ENCODE results near the gene PARVA. TPM values are rescaled to one million over a fixed set of nuclear protein-coding genes. Genes with fewer than 3 reads are reported as not detected.
A peak's percentile ranks its signal among the peaks of the same experiment; 100 is the strongest.

The PARVA gene
- total RNA-seq, 3 donors from 2014 or later = 55.7 to 191 (median 57.1) TPM

DNA sequence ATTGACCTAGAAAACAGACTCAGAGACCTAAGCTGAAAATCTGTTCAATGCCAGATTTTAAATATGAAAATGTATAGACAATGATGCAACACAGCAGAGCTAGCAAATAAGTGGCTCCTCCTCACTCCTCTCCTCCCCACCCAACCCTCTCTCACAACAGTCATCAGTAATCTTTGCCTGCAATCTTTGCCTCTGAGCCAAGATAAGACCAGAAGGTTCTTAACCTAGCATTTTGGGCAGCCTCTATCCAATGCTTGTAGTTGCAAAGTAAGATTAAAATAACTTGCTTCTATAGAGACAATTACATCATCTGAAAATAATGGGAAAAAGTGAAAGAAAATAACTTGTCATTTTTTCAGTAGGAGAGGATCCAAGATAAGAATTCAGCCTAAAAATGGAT, 117.3 kb downstream of the PARVA start:
- ATAC-seq (no peak), DNase-seq (no peak)
- H3K4me3 ChIP-seq = no peak overlapping the region
- H3K36me3 ChIP-seq (ENCODE audit: low read depth) = no peaks in the 10 kb centered on the region
- intact Hi-C loops (cut with DNase I, micrococcal nuclease) = no loop called here
- TF ChIP-seq, protein P1, sequence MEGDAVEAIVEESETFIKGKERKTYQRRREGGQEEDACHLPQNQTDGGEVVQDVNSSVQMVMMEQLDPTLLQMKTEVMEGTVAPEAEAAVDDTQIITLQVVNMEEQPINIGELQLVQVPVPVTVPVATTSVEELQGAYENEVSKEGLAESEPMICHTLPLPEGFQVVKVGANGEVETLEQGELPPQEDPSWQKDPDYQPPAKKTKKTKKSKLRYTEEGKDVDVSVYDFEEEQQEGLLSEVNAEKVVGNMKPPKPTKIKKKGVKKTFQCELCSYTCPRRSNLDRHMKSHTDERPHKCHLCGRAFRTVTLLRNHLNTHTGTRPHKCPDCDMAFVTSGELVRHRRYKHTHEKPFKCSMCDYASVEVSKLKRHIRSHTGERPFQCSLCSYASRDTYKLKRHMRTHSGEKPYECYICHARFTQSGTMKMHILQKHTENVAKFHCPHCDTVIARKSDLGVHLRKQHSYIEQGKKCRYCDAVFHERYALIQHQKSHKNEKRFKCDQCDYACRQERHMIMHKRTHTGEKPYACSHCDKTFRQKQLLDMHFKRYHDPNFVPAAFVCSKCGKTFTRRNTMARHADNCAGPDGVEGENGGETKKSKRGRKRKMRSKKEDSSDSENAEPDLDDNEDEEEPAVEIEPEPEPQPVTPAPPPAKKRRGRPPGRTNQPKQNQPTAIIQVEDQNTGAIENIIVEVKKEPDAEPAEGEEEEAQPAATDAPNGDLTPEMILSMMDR (IDR thresholded peaks at IDR 0.05) = no peak
- H3K4me1 ChIP-seq (ENCODE audit: low read depth) = no peaks in the 10 kb centered on the region
- no peaks in the 10 kb centered on the region for H3K9me3 ChIP-seq

DNA sequence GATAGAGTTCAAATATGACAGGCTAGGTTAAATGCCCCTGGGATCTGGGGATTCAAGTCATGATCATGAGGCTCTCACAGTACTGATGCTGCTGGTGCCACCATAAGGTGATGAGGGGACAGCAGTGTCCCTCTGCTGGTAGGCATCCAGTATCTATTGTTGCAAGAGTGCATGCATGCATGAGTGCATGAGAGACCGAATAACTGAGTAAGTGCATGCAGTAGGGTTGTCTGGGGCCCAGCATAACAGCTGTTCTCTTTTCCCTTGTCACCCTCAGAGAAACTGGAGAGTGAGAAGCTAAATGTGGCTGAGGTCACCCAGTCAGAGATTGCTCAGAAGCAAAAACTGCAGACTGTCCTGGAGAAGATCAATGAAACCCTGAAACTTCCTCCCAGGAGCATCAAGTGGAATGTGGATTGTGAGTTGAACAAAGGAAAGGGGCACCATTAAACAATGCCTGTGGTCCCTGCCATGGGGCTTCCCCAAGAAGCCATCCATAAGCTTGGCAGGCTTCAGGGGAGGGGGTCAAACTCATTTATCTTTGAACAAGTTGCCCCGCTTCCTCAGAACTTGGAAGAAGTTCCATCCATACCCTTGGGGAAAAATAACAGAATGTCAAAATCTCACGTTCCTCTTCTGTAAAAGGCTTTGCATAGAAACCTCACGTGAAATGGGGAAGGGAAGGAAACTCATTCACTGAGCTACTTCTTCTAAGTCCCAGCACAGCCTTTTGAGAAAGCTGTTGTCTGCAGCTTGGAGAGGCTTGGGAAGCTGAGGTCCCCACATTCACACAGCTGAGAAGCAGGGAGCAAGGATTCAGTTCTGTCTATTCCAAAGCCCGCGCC, 119.0 kb downstream of the PARVA start:
- Histone ChIP-seq H3K9me3 (no peaks in the 10 kb centered on the region), H3K4me1 (ENCODE audit: low read depth) (no peaks in the 10 kb centered on the region), H3K4me3 (no peak overlapping the region), H3K36me3 (ENCODE audit: low read depth) (no peaks in the 10 kb centered on the region)
- ATAC-seq (peak; percentile 43), DNase-seq (no peak)
- intact Hi-C loops (cut with DNase I, micrococcal nuclease) = no loop called here
- TF ChIP-seq, protein P1 (IDR thresholded peaks at IDR 0.05) = no peak

DNA sequence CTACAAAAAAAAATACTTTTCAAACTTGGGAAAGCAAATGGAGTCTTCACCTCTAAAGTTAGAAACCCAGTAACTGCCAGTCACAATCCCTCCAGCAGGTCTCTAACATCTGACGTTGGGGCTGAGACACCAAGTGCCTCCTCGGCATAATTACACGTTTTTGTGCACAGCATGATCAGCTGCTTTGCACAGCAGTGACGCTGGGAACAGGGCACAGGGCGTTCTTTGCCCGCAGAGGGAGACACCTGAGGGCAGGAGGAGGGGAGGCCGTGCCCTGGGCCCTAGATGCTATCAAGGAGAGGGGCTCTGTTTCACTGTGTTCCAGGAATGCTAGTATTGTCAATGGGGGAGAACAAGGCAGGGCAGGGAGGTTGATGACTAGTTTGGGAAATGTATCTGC, 120.1 kb downstream of the PARVA start:
- no peak for ATAC-seq
- Histone ChIP-seq H3K4me3 (no peak overlapping the region), H3K36me3 (ENCODE audit: low read depth) (no peaks in the 10 kb centered on the region), H3K4me1 (ENCODE audit: low read depth) (no peaks in the 10 kb centered on the region), H3K9me3 (no peaks in the 10 kb centered on the region)
- TF ChIP-seq, protein P1 (IDR thresholded peaks at IDR 0.05) = no peak
- no peak for DNase-seq
- intact Hi-C loops (cut with DNase I, micrococcal nuclease) = no loop called here

DNA sequence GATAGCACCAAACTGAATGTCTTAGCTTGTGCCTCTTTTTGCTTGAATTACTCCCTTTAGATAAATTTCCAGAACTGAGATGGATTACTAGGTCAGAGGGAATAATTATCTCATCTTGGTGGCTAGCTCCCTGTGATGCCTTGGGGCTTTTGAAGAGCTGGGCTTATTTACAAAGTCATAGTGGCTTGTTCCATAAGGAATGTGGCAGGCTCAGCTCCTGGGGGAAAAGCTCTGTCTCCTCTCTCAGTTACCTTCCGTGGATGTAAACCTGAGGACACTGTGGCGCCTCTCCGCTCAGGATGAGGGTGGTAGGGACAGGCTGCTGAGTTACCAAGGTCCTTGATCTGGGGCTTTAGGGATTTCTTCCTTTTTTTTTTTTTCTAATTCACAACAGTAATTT, 121.7 kb downstream of the PARVA start:
- Histone ChIP-seq H3K36me3 (ENCODE audit: low read depth) (no peaks in the 10 kb centered on the region), H3K9me3 (no peaks in the 10 kb centered on the region), H3K4me3 (no peak overlapping the region), H3K4me1 (ENCODE audit: low read depth) (no peaks in the 10 kb centered on the region)
- TF ChIP-seq, protein P1 (IDR thresholded peaks at IDR 0.05) = no peak
- DNase-seq (no peak), ATAC-seq (no peak)
- intact Hi-C loops (cut with DNase I, micrococcal nuclease) = no loop called here

DNA sequence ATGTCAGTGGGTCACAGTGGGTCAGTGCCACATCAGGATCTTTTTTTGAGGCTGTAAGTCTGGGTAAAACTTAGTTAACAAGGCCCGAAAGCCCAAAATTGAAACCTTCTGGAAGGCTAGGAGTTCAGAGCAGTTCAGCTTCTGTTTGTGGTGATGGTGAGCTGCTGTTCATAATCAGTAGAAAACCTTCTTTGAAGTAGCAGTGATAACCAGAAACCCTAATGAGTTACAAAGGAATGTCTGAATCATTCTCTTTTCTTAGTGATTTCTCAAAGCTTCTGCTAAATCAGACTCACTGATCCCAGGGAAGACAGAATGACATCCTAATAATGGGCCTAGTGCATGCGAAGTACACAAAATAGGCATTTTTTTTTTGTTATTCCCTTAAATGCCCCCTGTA, 124.7 kb downstream of the PARVA start:
- Histone ChIP-seq H3K36me3 (ENCODE audit: low read depth) (no peaks in the 10 kb centered on the region), H3K4me1 (ENCODE audit: low read depth) (no peaks in the 10 kb centered on the region), H3K4me3 (no peak overlapping the region), H3K9me3 (no peaks in the 10 kb centered on the region)
- intact Hi-C loops (cut with DNase I, micrococcal nuclease) = no loop called here
- DNase-seq (no peak), ATAC-seq (no peak)
- TF ChIP-seq, protein P1 (IDR thresholded peaks at IDR 0.05) = no peak
